NAMALWA (cell line): ENCODE measurements around the gene HIGD2B.
"Not testable (repeated sequence)": the region's sequence is repeated elsewhere in the genome, so short reads cannot be mapped to it uniquely, and the experiment has no call there.

Experiments
- DNase-seq: peaks from one replicate; pipeline ENCODE4 v3.0.0-alpha.2; 2015; ENCODE audit warnings: low spot score

Gene HIGD2B

GRCh38 chr15:72685925-72686794 is at the start of gene HIGD2B, which contains the start of gene BBS4:
HIGD2B (minus strand) TSS chr15:72686182; CDS start chr15:72676374, 9,808 bp downstream.
BBS4 (plus strand) TSS chr15:72686207; CDS start chr15:72686228, 21 bp downstream.
- DNase-seq, result peak; percentile 97

- no peak for DNase-seq
These were observed 49.1 kb upstream of the HIGD2B start for GRCh38 chr15:72735111-72735510.

GRCh38 chr15:72733941-72734738 is 48.2 kb upstream of the HIGD2B start:
- DNase-seq, result no peak

GRCh38 chr15:72732516-72732915 is 46.5 kb upstream of the HIGD2B start:
- no peak for DNase-seq

- no peak for DNase-seq
These were observed 46.1 kb upstream of the HIGD2B start for GRCh38 chr15:72732086-72732485.

- DNase-seq, result no peak
These were observed 42.8 kb upstream of the HIGD2B start for GRCh38 chr15:72728821-72729220.

- DNase-seq, result not testable (repeated sequence)
These were observed 42.3 kb upstream of the HIGD2B start for GRCh38 chr15:72728249-72728648.

GRCh38 chr15:72727154-72727553 is 41.2 kb upstream of the HIGD2B start:
- DNase-seq, result no peak

GRCh38 chr15:72725851-72726250 is 39.9 kb upstream of the HIGD2B start:
- DNase-seq, result not testable (repeated sequence)

- DNase-seq, result no peak
These were observed 39.5 kb upstream of the HIGD2B start for GRCh38 chr15:72725446-72725845.

- no peak for DNase-seq
These were observed 38.0 kb upstream of the HIGD2B start for GRCh38 chr15:72724028-72724427.

- DNase-seq, result peak; percentile 74
These were observed 36.2 kb upstream of the HIGD2B start for GRCh38 chr15:72722071-72722696.

GRCh38 chr15:72708551-72709303 is 22.7 kb upstream of the HIGD2B start:
- not testable (repeated sequence) for DNase-seq

- no peak for DNase-seq
These were observed 20.3 kb upstream of the HIGD2B start for GRCh38 chr15:72706266-72706665.

- no peak for DNase-seq
These were observed 14.1 kb upstream of the HIGD2B start for GRCh38 chr15:72700076-72700475.

GRCh38 chr15:72698938-72699337 is 13.0 kb upstream of the HIGD2B start:
- no peak for DNase-seq

GRCh38 chr15:72690938-72691337 is 5.0 kb upstream of the HIGD2B start:
- DNase-seq, result peak; percentile 65

GRCh38 chr15:72688697-72689096 is 2.7 kb upstream of the HIGD2B start:
- DNase-seq, result no peak

GRCh38 chr15:72685301-72685924 is 569 bp downstream of the HIGD2B start:
- no peak for DNase-seq

GRCh38 chr15:72682772-72683171 is 3.2 kb downstream of the HIGD2B start:
- DNase-seq, result no peak

GRCh38 chr15:72680931-72681330 is 5.1 kb downstream of the HIGD2B start:
- DNase-seq, result no peak
